Vagina (tissue), 2 donors: ENCODE measurements around the gene PEG3. TPM values are rescaled to one million over a fixed set of nuclear protein-coding genes. Genes with fewer than 3 reads are reported as not detected.
"Not testable (repeated sequence)": the region's sequence is repeated elsewhere in the genome, so short reads cannot be mapped to it uniquely, and the experiment has no call there.

Experiments used
- DNase-seq, 2 donors: peaks; one replicate each; pipeline ENCODE4 v3.0.0-alpha.2; 2017; ENCODE audit errors: extremely low spot score in 2 of 2
- H3K27ac ChIP-seq: fragments of 200-600 bp; sonication (generic); one replicate; pipeline ENCODE4 v1.5.1; 2019
- H3K27me3 ChIP-seq: fragments of 200-600 bp; sonication (generic); one replicate; pipeline ENCODE4 v1.5.1; 2019
- H3K36me3 ChIP-seq, 2 donors: fragments of 200-600 bp; sonication (generic); one replicate each; pipeline ENCODE4 v1.5.1; 2017 to 2019
- H3K4me1 ChIP-seq: fragments of 200-600 bp; sonication (generic); one replicate; pipeline ENCODE4 v1.5.1; 2019
- H3K4me3 ChIP-seq, 2 donors: fragments of 200-600 bp; sonication (generic); 1 replicate in 1 of 2; 2 replicates in 1 of 2; pipeline ENCODE4 v1.5.1; 2016 to 2019
- H3K9me3 ChIP-seq: fragments of 200-600 bp; sonication (generic); one replicate; pipeline ENCODE4 v1.5.1; 2019
- POLR2A ChIP-seq, 2 donors: fragments of 450-650 bp; IDR thresholded peaks; one replicate each; pipeline ENCODE4 v1.6.1; 2017; ENCODE audit warnings: antibody characterized with exemption in 2 of 2, mild to moderate bottlenecking in 2 of 2, moderate library complexity in 2 of 2
- POLR2AphosphoS5 ChIP-seq, 2 donors: sonication (generic); formaldehyde crosslinking; IDR thresholded peaks; one replicate each; pipeline ENCODE4 v1.9.0; 2017; ENCODE audit warnings: antibody characterized with exemption in 2 of 2, mild to moderate bottlenecking in 2 of 2, low read depth in 1 of 2; ENCODE audit not compliant: insufficient read depth in 1 of 2
- intact Hi-C: fragments of 100-400 bp; cut with DNase I; formaldehyde crosslinking; loops from one replicate; pipeline ENCODE4 v1.15.1; 2023
- total RNA-seq: library from RNA; depleted of rRNA; stranded (reverse); fragments of >200 nt; gene quantifications from one replicate; pipeline ENCODE4 v1.2.3, GENCODE V29; 2016
- TF ChIP-seq, protein P1 (sequence below), 3 experiments: fragments of 450-650 bp in 2 of 3; fragments of 200-600 bp in 1 of 3; sonication (generic) in 1 of 3; IDR thresholded peaks; one replicate each; pipeline ENCODE4 v1.5.1; 2017 to 2019; ENCODE audit warnings: antibody characterized with exemption in 3 of 3, mild to moderate bottlenecking in 2 of 3, moderate library complexity in 2 of 3

Gene PEG3
- total RNA-seq, 1 donor from 2014 or later = 15.2 TPM

GRCh38 chr19:56868446-56868845, 27.9 kb upstream of the PEG3 start:
- Histone ChIP-seq H3K27me3 (no peaks in the 10 kb centered on the region), H3K4me3 (no peak overlapping the region), H3K27ac (no peak overlapping the region), H3K36me3 (no peaks in the 10 kb centered on the region), H3K9me3 (no peaks in the 10 kb centered on the region), H3K4me1 (no peaks in the 10 kb centered on the region)
- DNase-seq = no peak
- intact Hi-C loops = no loop called here
- TF ChIP-seq POLR2A (IDR thresholded peaks at IDR 0.05) (no peak), POLR2AphosphoS5 (IDR thresholded peaks at IDR 0.05; ENCODE audit: insufficient read depth in 1 of 2, low read depth in 1 of 2) (no peak)
- TF ChIP-seq, protein P1, sequence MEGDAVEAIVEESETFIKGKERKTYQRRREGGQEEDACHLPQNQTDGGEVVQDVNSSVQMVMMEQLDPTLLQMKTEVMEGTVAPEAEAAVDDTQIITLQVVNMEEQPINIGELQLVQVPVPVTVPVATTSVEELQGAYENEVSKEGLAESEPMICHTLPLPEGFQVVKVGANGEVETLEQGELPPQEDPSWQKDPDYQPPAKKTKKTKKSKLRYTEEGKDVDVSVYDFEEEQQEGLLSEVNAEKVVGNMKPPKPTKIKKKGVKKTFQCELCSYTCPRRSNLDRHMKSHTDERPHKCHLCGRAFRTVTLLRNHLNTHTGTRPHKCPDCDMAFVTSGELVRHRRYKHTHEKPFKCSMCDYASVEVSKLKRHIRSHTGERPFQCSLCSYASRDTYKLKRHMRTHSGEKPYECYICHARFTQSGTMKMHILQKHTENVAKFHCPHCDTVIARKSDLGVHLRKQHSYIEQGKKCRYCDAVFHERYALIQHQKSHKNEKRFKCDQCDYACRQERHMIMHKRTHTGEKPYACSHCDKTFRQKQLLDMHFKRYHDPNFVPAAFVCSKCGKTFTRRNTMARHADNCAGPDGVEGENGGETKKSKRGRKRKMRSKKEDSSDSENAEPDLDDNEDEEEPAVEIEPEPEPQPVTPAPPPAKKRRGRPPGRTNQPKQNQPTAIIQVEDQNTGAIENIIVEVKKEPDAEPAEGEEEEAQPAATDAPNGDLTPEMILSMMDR (IDR thresholded peaks at IDR 0.05) = no peak

DNA sequence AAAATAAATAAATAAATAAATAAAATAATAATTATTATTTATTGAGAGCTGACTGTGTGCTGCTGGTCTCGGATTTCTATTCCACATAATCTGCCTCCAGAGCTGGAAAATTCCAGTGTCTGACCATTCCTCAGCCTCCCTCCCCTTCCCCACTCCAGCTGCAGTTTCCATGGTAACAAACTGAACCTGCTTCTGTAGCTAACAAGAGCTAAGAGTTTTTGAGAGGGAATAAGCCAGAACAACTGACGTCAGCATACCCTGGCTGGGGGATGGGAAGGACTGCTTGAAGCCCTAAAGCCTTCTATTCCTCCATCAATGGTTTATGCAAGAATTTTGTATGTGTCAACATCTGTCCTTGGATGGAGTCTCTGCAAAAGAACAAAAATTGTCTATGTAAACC, 26.0 kb upstream of the PEG3 start:
- TF ChIP-seq POLR2A (IDR thresholded peaks at IDR 0.05) (no peak), POLR2AphosphoS5 (IDR thresholded peaks at IDR 0.05; ENCODE audit: insufficient read depth in 1 of 2, low read depth in 1 of 2) (no peak)
- TF ChIP-seq, protein P1 (IDR thresholded peaks at IDR 0.05) = no peak

GRCh38 chr19:56864443-56865125, 24.1 kb upstream of the PEG3 start:
- intact Hi-C loops = no loop called here
- DNase-seq = no peak
- H3K9me3 ChIP-seq = no peaks in the 10 kb centered on the region

More for the DNA sequence above, 26.0 kb upstream of the PEG3 start:
- H3K27ac ChIP-seq = no peak overlapping the region
- H3K9me3 ChIP-seq = no peaks in the 10 kb centered on the region
- no peak overlapping the region for H3K4me3 ChIP-seq
- H3K27me3 ChIP-seq = no peaks in the 10 kb centered on the region
- intact Hi-C loops = no loop called here
- H3K36me3 ChIP-seq = no peaks in the 10 kb centered on the region
- no peak for DNase-seq
- H3K4me1 ChIP-seq = no peaks in the 10 kb centered on the region

DNA sequence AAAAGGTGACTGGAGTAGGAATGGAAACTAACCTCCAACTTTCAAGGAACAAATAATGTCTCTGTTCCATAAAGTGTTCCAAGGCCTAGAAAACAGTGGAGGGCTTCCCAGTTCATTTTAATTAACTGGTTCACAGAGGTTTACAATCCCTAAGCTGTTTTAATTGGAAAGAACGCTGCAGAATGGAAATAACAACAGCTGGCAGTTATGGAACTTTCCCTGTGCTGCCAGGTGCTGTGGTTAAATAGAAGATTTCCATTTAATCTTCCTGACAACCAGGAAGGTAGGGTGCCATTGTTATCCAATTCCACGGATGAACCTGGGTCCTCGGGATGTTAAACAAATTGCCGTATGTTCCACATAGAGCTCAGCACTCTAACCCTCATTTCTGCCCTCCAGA, 22.2 kb upstream of the PEG3 start:
- no peak for DNase-seq
- no peaks in the 10 kb centered on the region for H3K27me3 ChIP-seq
- H3K4me1 ChIP-seq = no peaks in the 10 kb centered on the region
- no peak overlapping the region for H3K27ac ChIP-seq
- no peak for TF ChIP-seq POLR2A (IDR thresholded peaks at IDR 0.05)
- TF ChIP-seq, protein P1 (IDR thresholded peaks at IDR 0.05) = no peak
- TF ChIP-seq POLR2AphosphoS5 (IDR thresholded peaks at IDR 0.05; ENCODE audit: insufficient read depth in 1 of 2, low read depth in 1 of 2) = no peak
- H3K36me3 ChIP-seq = no peaks in the 10 kb centered on the region
- intact Hi-C loops = no loop called here
- no peak overlapping the region for H3K4me3 ChIP-seq
- no peaks in the 10 kb centered on the region for H3K9me3 ChIP-seq

More at GRCh38 chr19:56864443-56865125, 24.1 kb upstream of the PEG3 start:
- H3K27me3 ChIP-seq = no peaks in the 10 kb centered on the region
- no peak overlapping the region for H3K27ac ChIP-seq
- TF ChIP-seq, protein P1 (IDR thresholded peaks at IDR 0.05) = no peak
- TF ChIP-seq POLR2AphosphoS5 (IDR thresholded peaks at IDR 0.05; ENCODE audit: insufficient read depth in 1 of 2, low read depth in 1 of 2) (no peak), POLR2A (IDR thresholded peaks at IDR 0.05) (no peak)
- no peaks in the 10 kb centered on the region for H3K4me1 ChIP-seq
- no peak overlapping the region for H3K4me3 ChIP-seq
- no peaks in the 10 kb centered on the region for H3K36me3 ChIP-seq

GRCh38 chr19:56860409-56860808, 19.9 kb upstream of the PEG3 start:
- DNase-seq, intact Hi-C loops, H3K4me3 ChIP-seq, H3K27me3 ChIP-seq, H3K9me3 ChIP-seq, H3K4me1 ChIP-seq, H3K27ac ChIP-seq, H3K36me3 ChIP-seq: not testable (repeated sequence)
